ENCODE results near the gene CORIN.
"Not testable (repeated sequence)": the region's sequence is repeated elsewhere in the genome, so short reads cannot be mapped to it uniquely, and the experiment has no call there.

CORIN gene

GRCh38 chr4:47719576-47719975 is 118.3 kb downstream of the CORIN start:
- no peak for DNase-seq

GRCh38 chr4:47718696-47719095 is 119.2 kb downstream of the CORIN start:
- DNase-seq, result no peak

- no peak for DNase-seq
Measured at GRCh38 chr4:47717188-47717587, 120.7 kb downstream of the CORIN start.

- DNase-seq, result no peak
Measured at GRCh38 chr4:47715716-47716416, 122.0 kb downstream of the CORIN start.

- DNase-seq, result no peak
Measured at GRCh38 chr4:47714269-47714668, 123.6 kb downstream of the CORIN start.

GRCh38 chr4:47713129-47713834 is 124.6 kb downstream of the CORIN start:
- no peak for DNase-seq

- no peak for DNase-seq
Measured at GRCh38 chr4:47711646-47712045, 126.2 kb downstream of the CORIN start.

GRCh38 chr4:47711183-47711582 is 126.7 kb downstream of the CORIN start:
- DNase-seq, result no peak

- DNase-seq, result not testable (repeated sequence)
Measured at GRCh38 chr4:47706352-47706751, 131.5 kb downstream of the CORIN start.

- DNase-seq, result no peak
Measured at GRCh38 chr4:47705326-47705981, 132.4 kb downstream of the CORIN start.

- DNase-seq, result no peak
Measured at GRCh38 chr4:47704693-47705325, 133.1 kb downstream of the CORIN start.

- no peak for DNase-seq
Measured at GRCh38 chr4:47703956-47704355, 133.9 kb downstream of the CORIN start.

- DNase-seq, result no peak
Measured at GRCh38 chr4:47703008-47703407, 134.9 kb downstream of the CORIN start.

- DNase-seq, result no peak
Measured at GRCh38 chr4:47701286-47701685, 136.6 kb downstream of the CORIN start.

- no peak for DNase-seq
Measured at GRCh38 chr4:47698837-47699236, 139.0 kb downstream of the CORIN start.

- no peak for DNase-seq
Measured at GRCh38 chr4:47696823-47697222, 141.0 kb downstream of the CORIN start.

- DNase-seq, result no peak
Measured at GRCh38 chr4:47695260-47695659, 142.6 kb downstream of the CORIN start.

- no peak for DNase-seq
Measured at GRCh38 chr4:47694322-47694721, 143.5 kb downstream of the CORIN start.

GRCh38 chr4:47692691-47693090 is 145.2 kb downstream of the CORIN start:
- DNase-seq, result no peak

- not testable (repeated sequence) for DNase-seq
Measured at GRCh38 chr4:47691757-47692383, 146.0 kb downstream of the CORIN start.

- DNase-seq, result no peak
Measured at GRCh38 chr4:47690611-47691010, 147.3 kb downstream of the CORIN start.

- peak; percentile 16 to 32 (median 18) for DNase-seq
Measured at GRCh38 chr4:47686294-47686872, 151.5 kb downstream of the CORIN start.

GRCh38 chr4:47675806-47676205 is 162.1 kb downstream of the CORIN start:
- DNase-seq, result no peak
